ENCODE data around the gene IFIT5.
"Not testable (repeated sequence)": the region's sequence is repeated elsewhere in the genome, so short reads cannot be mapped to it uniquely, and the experiment has no call there.

DNA sequence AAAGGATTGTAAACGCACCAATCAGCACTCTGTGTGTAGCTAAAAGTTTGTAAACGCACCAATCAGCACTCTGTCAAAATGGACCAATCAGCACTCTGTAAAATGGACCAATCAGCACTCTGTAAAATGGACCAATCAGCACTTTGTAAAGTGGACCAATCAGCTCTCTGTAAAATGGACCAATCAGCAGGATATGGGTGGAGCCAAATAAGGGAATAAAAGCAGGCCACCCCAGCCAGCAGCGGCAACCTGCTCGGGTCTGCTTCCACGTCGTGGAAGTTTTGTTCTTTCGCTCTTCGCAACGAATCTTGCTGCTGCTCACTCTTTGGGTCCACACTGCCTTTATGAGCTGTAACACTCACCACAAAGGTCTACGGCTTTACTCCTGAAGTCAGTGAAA, 2.1 kb upstream of the IFIT5 start:
- TF ChIP-seq, protein P1, sequence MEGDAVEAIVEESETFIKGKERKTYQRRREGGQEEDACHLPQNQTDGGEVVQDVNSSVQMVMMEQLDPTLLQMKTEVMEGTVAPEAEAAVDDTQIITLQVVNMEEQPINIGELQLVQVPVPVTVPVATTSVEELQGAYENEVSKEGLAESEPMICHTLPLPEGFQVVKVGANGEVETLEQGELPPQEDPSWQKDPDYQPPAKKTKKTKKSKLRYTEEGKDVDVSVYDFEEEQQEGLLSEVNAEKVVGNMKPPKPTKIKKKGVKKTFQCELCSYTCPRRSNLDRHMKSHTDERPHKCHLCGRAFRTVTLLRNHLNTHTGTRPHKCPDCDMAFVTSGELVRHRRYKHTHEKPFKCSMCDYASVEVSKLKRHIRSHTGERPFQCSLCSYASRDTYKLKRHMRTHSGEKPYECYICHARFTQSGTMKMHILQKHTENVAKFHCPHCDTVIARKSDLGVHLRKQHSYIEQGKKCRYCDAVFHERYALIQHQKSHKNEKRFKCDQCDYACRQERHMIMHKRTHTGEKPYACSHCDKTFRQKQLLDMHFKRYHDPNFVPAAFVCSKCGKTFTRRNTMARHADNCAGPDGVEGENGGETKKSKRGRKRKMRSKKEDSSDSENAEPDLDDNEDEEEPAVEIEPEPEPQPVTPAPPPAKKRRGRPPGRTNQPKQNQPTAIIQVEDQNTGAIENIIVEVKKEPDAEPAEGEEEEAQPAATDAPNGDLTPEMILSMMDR (conservative IDR thresholded peaks at IDR 0.05; ENCODE audit: low read length), result not testable (repeated sequence)
- not testable (repeated sequence) for TF ChIP-seq EZH2phosphoT487 (IDR thresholded peaks at IDR 0.05; ENCODE audit: borderline replicate concordance)
